GM19035 (cell line): ENCODE data around the gene IMPA2.
"Not testable (repeated sequence)": the region's sequence is repeated elsewhere in the genome, so short reads cannot be mapped to it uniquely, and the experiment has no call there.

ENCODE experiments used
- ATAC-seq: cut with Tn5 transposase; IDR thresholded peaks from one replicate; pipeline ENCODE4 v1.9.1; 2021; ENCODE audit not compliant: unreplicated experiment

Gene IMPA2

DNA sequence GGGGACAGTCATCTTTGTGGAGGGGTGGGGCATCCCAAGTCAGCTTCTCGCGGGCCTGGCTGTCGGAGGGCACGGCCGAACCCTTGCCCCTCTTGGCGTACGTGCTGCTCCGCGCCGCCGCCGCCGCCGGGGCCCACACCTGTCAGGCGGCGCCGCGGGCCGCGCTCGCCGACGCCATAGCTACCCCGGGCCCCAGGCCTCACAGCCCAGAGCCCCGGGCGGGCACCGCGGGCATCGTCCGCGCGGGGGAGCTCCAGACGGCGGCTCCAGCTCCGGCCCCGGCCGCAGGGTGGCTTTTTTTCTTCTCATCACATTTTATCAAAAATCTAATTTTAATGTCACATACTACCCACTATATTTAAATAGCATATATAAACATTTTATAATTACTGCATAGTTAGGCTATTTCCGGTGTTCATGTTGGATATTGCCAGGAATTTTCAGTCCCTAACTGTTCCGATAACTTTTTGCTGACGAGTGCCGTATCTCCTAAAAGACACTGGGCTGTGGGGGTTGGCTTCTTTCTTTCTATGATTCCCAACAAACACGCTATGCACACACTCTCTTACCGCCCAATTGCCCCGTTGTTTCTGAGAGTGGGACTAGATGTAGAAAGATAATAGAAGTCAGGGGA lies 87.1 kb downstream of the IMPA2 start:
- ATAC-seq, result not testable (repeated sequence)

DNA sequence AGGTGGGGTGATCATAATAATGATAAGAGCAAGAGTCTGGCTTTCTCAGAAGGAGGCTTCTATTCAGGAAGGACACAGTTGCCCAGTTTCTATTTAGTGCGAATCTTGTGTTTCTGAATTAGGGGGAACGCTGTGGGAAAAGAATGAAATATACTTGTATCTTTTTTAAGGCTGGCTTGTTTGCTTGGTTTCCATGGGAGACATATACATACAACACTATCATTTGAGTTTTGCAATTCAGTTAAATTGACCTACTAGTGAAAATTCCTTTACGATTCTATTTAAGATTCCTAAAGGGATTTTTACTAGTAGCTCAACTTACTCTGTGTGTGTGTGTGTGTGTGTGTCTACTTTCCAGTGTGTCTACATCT lies 87.6 kb downstream of the IMPA2 start:
- no peak for ATAC-seq

- not testable (repeated sequence) for ATAC-seq
Measured at GRCh38 chr18:12071066-12071465, 89.8 kb downstream of the IMPA2 start.

DNA sequence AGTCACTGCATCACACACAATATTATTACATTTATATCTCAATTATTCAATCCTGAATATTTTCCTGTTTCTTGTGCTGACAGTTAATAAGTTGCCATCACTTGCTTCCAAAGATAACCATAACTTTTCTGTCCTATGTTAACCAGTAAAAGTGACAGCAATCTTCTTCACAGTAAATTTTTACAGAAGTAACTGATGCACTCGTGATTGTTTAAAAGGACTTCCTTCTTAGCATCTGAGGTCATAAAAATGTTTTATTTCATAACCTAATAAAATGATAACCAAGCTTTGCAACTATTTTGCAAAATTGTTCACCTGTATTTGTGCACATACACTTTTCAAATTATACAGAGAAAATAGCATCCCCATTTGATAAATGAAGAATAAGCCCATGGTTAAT lies 91.7 kb downstream of the IMPA2 start:
- no peak for ATAC-seq

GRCh38 chr18:12074736-12075135 lies 93.4 kb downstream of the IMPA2 start:
- ATAC-seq, result no peak

DNA sequence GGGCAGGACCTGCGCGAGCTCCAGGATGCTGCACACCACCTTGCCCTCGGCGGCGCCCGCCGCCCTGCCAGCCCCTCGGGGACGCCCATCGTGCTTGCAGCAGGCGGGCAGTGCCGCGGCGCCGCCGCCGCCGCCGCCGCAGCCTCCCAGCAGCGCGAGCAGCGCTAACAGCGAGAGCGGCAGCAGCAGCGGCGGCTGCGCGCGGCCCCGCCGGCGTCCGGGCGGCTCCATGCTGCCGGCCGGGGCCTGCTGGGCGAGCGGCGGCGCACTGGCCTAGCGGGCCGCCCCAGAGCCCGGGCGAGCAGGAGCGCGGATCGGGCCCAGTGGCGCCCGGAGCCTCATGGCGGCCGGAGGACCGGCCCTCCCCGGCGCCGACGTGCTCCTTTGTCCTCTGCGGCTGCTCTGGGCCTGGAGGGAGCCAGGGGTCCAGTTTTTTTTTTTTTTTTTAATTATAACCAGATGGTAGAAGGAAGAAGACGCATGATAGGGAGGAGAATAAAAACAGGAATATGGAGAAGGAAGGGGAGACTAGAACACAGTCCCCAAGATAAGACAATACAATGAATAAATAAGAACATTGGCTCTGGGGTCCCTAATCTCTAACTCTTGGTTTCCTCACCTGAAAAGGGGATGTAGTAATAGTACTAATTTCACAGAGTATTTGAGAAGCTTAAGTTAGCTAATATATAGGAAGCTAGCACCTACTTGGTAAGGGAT lies 95.3 kb downstream of the IMPA2 start:
- ATAC-seq, result no peak

DNA sequence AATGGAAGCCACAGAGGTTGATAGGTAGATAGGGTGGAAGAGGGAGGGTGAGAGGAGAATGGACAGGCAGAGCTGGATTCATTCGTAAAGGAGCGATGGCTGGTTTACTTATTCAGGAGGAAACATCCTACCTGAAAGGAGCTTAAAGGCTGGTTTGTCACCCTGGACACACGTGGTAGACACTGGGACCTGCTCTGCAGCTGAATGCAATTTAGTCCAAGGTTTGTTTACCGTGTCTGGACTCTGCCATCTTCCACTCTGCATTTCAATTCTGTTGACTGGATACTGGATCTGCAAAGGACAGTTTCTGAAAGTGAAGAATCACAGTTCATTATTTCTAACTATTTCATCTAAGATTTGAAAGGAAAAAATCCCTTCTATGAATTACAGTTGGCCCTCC lies 96.7 kb downstream of the IMPA2 start:
- not testable (repeated sequence) for ATAC-seq

DNA sequence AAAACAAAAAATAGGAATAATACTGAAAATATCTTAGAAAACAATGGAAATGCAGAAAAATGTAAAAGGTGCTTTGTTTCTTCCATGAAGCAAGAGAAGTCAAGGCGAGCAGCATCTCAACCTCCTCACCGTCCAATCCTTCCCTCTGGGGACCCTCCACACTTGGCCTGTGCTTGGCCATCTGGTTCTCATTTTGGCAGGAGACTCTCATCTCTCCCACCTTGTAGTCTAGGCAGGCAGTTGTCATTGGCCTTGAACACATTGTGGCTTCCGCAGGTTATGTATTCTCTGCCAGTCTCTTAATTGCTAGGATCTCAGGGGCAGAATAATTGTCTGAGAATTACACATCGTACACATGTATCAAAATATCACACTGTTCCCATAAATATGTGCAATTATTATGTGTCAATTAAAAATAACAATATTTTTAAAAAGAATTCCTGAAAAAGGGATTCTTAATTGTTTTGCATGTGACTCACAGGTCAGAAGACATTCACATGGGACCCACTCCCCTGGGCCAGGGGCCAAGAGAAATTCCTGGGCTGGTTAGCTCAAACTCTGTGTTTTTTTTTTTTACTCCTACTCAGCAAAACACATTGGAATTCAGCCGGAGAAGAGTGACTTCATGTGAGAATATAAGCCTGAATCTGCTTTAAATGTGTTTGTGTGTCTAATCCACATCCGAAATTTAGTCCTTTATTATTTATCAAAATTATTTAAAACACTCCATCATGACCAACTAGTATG lies 98.4 kb downstream of the IMPA2 start:
- ATAC-seq, result no peak
